PFSK-1 (cell line): Measurements from ENCODE around the gene MYH15.

Experiments used
- FOXP2 ChIP-seq: optimal IDR thresholded peaks from 2 replicates; pipeline ENCODE3; 2011; ENCODE audit warnings: borderline replicate concordance, control low read depth, inconsistent platforms; ENCODE audit not compliant: insufficient read depth; ENCODE audit errors: extremely low read length, extremely low read depth
- POLR2AphosphoS5 ChIP-seq: IDR thresholded peaks from 2 replicates; pipeline ENCODE4 v1.6.1; 2012; ENCODE audit warnings: low read depth, mild to moderate bottlenecking, control low read depth, low read length, moderate library complexity
- REST ChIP-seq, 2 experiments: IDR thresholded peaks; 2 replicates each; pipeline versions ENCODE4 v1.6.1 to v1.8.0; 2011 to 2012; ENCODE audit warnings: low read depth in 2 of 2, low read length in 2 of 2, control low read depth in 1 of 2, inconsistent platforms in 1 of 2, mild to moderate bottlenecking in 1 of 2, moderate library complexity in 1 of 2; ENCODE audit not compliant: insufficient read depth in 1 of 2
- SIN3A ChIP-seq: IDR thresholded peaks from 2 replicates; pipeline ENCODE4 v1.6.1; 2012; ENCODE audit warnings: mild to moderate bottlenecking, low read length, moderate library complexity, borderline replicate concordance; ENCODE audit not compliant: insufficient read depth
- TAF1 ChIP-seq: IDR thresholded peaks from 2 replicates; pipeline ENCODE4 v1.6.1; 2012; ENCODE audit warnings: low read length, control low read depth, borderline replicate concordance; ENCODE audit not compliant: insufficient read depth

MYH15 gene

GRCh38 chr3:108509263-108509662, 1.1 kb downstream of the MYH15 start:
- TF ChIP-seq SIN3A (no peak), FOXP2 (no peak), POLR2AphosphoS5 (no peak), TAF1 (no peak), REST (IDR thresholded peaks at IDR 0.05; ENCODE audit: insufficient read depth in 1 of 2, low read depth in 2 of 2, low read length in 2 of 2) (no peak)

DNA sequence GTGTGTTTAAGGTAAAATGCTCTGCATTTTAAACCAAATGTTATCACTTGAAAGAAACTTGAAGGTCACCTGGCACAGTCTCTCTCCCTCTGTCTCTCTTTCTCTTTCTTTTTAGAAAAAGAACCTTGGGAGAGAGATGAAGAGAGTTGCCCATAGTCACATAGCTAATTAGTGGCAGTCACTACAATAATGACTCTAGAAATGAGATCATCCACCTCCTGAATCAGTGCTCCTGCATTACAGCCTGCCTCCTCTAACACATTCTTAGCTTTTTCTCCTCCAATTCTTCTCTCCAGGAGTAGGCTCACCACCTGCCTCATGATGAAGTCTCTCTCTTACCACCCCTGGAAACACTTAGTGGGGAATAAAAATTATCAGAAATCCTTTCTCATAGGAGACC, 2.5 kb downstream of the MYH15 start:
- TF ChIP-seq POLR2AphosphoS5 (no peak), TAF1 (no peak), SIN3A (no peak), FOXP2 (no peak), REST (IDR thresholded peaks at IDR 0.05; ENCODE audit: insufficient read depth in 1 of 2, low read depth in 2 of 2, low read length in 2 of 2) (no peak)

DNA sequence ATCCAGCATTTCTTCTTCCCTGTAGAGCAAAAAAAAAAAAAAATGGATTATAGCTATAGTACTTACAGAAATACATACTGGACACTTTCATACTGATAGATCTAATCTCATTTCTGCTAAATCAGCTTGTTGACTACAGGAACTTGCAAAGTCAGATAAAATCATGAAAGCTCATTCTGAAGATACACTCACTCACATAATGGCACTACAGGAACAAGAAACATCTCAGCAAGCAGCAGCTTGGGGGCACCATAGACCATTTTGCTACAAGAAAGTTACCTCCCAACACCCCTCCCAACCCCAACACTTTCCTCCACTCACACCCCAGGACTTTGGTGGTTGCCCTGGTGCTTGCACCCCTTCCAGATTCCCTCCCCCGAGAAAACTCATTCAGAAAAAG, 4.6 kb downstream of the MYH15 start:
- no peak for TF ChIP-seq FOXP2
- TF ChIP-seq SIN3A, result no peak
- no peak for TF ChIP-seq REST (IDR thresholded peaks at IDR 0.05; ENCODE audit: insufficient read depth in 1 of 2, low read depth in 2 of 2, low read length in 2 of 2)
- TF ChIP-seq TAF1, result no peak
- no peak for TF ChIP-seq POLR2AphosphoS5

- TF ChIP-seq SIN3A, result no peak
These were observed 6.7 kb downstream of the MYH15 start for GRCh38 chr3:108503722-108504121.

- no peak for TF ChIP-seq FOXP2
- no peak for TF ChIP-seq SIN3A
- no peak for TF ChIP-seq TAF1
- TF ChIP-seq POLR2AphosphoS5, result no peak
- TF ChIP-seq REST (IDR thresholded peaks at IDR 0.05; ENCODE audit: insufficient read depth in 1 of 2, low read depth in 2 of 2, low read length in 2 of 2), result no peak
These were observed 8.9 kb downstream of the MYH15 start for GRCh38 chr3:108501535-108501934.
